Measurements from ENCODE around the gene COLQ.

Gene COLQ

GRCh38 chr3:15520185-15520584, 1.3 kb downstream of the COLQ start:
- DNase-seq (ENCODE audit: low spot score), result no peak

- DNase-seq (ENCODE audit: low spot score), result no peak
These were observed 2.4 kb downstream of the COLQ start for GRCh38 chr3:15519096-15519495.

GRCh38 chr3:15514663-15515340, 6.7 kb downstream of the COLQ start:
- no peak for DNase-seq (ENCODE audit: low spot score)

- DNase-seq (ENCODE audit: low spot score), result no peak
These were observed 7.5 kb downstream of the COLQ start for GRCh38 chr3:15513810-15514662.

- no peak for DNase-seq (ENCODE audit: low spot score)
These were observed 8.4 kb downstream of the COLQ start for GRCh38 chr3:15513116-15513515.

- no peak for DNase-seq (ENCODE audit: low spot score)
These were observed 9.3 kb downstream of the COLQ start for GRCh38 chr3:15512166-15512565.

- DNase-seq (ENCODE audit: low spot score), result no peak
These were observed 10.3 kb downstream of the COLQ start for GRCh38 chr3:15511156-15511555.

- no peak for DNase-seq (ENCODE audit: low spot score)
These were observed 11.0 kb downstream of the COLQ start for GRCh38 chr3:15510493-15510892.

GRCh38 chr3:15506571-15506970, 14.9 kb downstream of the COLQ start:
- no peak for DNase-seq (ENCODE audit: low spot score)

- no peak for DNase-seq (ENCODE audit: low spot score)
These were observed 15.9 kb downstream of the COLQ start for GRCh38 chr3:15505479-15506165.

- DNase-seq (ENCODE audit: low spot score), result no peak
These were observed 18.9 kb downstream of the COLQ start for GRCh38 chr3:15502616-15503015.

GRCh38 chr3:15501126-15501525, 20.4 kb downstream of the COLQ start:
- no peak for DNase-seq (ENCODE audit: low spot score)

- DNase-seq (ENCODE audit: low spot score), result no peak
These were observed 21.3 kb downstream of the COLQ start for GRCh38 chr3:15500107-15500724.

- DNase-seq (ENCODE audit: low spot score), result no peak
These were observed 22.0 kb downstream of the COLQ start for GRCh38 chr3:15499536-15499935.

GRCh38 chr3:15498431-15499214, 22.9 kb downstream of the COLQ start:
- peak; percentile 65 for DNase-seq (ENCODE audit: low spot score)

- peak; percentile 56 for DNase-seq (ENCODE audit: low spot score)
These were observed 23.5 kb downstream of the COLQ start for GRCh38 chr3:15497964-15498363.

GRCh38 chr3:15496341-15496664, 25.2 kb downstream of the COLQ start:
- peak; percentile 42 for DNase-seq (ENCODE audit: low spot score)

GRCh38 chr3:15495461-15496340, 25.8 kb downstream of the COLQ start:
- no peak for DNase-seq (ENCODE audit: low spot score)

- DNase-seq (ENCODE audit: low spot score), result peak; percentile 28
These were observed 28.1 kb downstream of the COLQ start for GRCh38 chr3:15493436-15493835.

- no peak for DNase-seq (ENCODE audit: low spot score)
These were observed 28.6 kb downstream of the COLQ start for GRCh38 chr3:15492847-15493360.

All from left forelimb (tissue), 1 donor.